ENCODE data around the gene RASA4B. TPM values are rescaled to one million over a fixed set of nuclear protein-coding genes. Genes with fewer than 3 reads are reported as not detected.

The RASA4B gene
- total and polyA plus RNA-seq, 9 of the 15 experiments (the other 6 are each of a cell fraction or from before 2014, with no cell fraction given): 0.01 to 2.9 (median 1.5) TPM; not detected in 1

- TF ChIP-seq NELFE (IDR thresholded peaks at IDR 0.05; ENCODE audit: insufficient read depth, insufficient read length) (no peak), NFYB (IDR thresholded peaks at IDR 0.05; ENCODE audit: extremely low read depth, insufficient read length) (no peak), OTX1 (CRISPR knock-in tag; IDR thresholded peaks at IDR 0.05) (peak; percentile 53; the same call in 1 of the 2 replicates), ASH1L (IDR thresholded peaks at IDR 0.05; ENCODE audit: borderline replicate concordance, low read depth, partially characterized antibody) (no peak), XRCC3 (IDR thresholded peaks at IDR 0.05) (no peak), ZNF766 (CRISPR knock-in tag; conservative IDR thresholded peaks at IDR 0.05) (no peak), SMARCA5 (IDR thresholded peaks at IDR 0.05) (0 out of 2 replicates have a peak, but pooled peaks have one; percentile 59), ZNF354B (CRISPR knock-in tag; IDR thresholded peaks at IDR 0.05) (no peak)
Observed at GRCh38 chr7:102439963-102440795, 77.4 kb downstream of the RASA4B start (continued).

DNA sequence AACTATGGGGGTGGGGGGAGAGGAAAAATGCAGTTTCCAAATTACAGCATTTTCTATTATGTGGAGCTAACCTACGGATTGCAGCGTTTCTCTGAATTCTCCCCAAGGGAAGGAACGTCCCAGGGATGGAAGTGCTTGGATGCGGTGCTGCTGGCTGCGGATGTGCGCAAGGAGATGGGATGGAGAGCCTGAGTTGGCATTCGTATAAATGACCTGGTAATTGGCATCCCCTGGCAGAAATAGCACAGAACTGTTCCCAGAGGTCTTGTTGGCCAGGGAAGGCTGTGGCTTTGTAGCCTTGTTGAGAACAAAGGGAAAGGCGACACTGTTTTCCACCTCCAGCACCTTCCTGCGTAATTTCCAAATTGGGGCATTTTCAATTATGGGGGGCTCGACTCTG lies 81.5 kb downstream of the RASA4B start:
- ChIA-PET POLR2A (no interaction called here), CTCF (ENCODE audit: low intra/inter-chr PET ratio) (no interaction called here)
- intact Hi-C loops (cut with micrococcal nuclease) (no loop called here), in situ Hi-C loops (cut with MboI) (no loop called here)
- Histone ChIP-seq H3K9me3 (replicated peaks; ENCODE audit: control insufficient read depth, insufficient read depth, low read depth, low read length) (no peaks in the 10 kb centered on the region), H3K9me1 (ENCODE audit: control insufficient read depth, insufficient read depth, low read length) (no peaks in the 10 kb centered on the region), H2AFZ (ENCODE audit: low read depth, low read length) (no peak overlapping the region), H3K27ac (ENCODE audit: extremely low read depth, low read depth, low read length) (no peak overlapping the region), H3K4me1 (replicated peaks in 1 of 2; ENCODE audit: control insufficient read depth in 2 of 2, insufficient read depth in 2 of 2, low read length in 2 of 2) (peaks cover 31 to 53% of the 10 kb centered on the region in 2 experiments), H3K4me3 (no peak overlapping the region), H3K36me3 (ENCODE audit: control insufficient read depth, insufficient read depth, low read length) (peaks cover 15% of the 10 kb centered on the region; the same call in 1 of the 3 replicates), H3K4me2 (ENCODE audit: insufficient read depth, low read length) (no peak overlapping the region), H3K79me2 (ENCODE audit: control insufficient read depth, insufficient read depth, low read length) (peaks cover 9% of the 10 kb centered on the region), H3K9ac (ENCODE audit: insufficient read depth in 1 of 2, low read depth in 2 of 2, low read length in 2 of 2) (peak overlapping the region in 1 of 2 experiments; percentile 68; a peak in 1 of 4 replicates), H3K27me3 (ENCODE audit: control insufficient read depth in 2 of 2, insufficient read depth in 2 of 2, low read length in 2 of 2) (no peaks in the 10 kb centered on the region; a peak in 1 of 5 replicates), H4K20me1 (replicated peaks; ENCODE audit: control insufficient read depth, insufficient read depth, low read length) (no peaks in the 10 kb centered on the region)
- ATAC-seq (no peak), DNase-seq (ENCODE audit: extremely low read depth in 1 of 4, low spot score in 3 of 4) (no peak), FAIRE-seq (no peak)
- 77% methylated on average over 10 of the region's 10 CpGs for WGBS (ENCODE audit: insufficient coverage, low coverage, missing lambda C conversion rate)
- TSS peak; percentile 48 for BruUV-seq (replicated peaks)
- TF ChIP-seq IRF2 (CRISPR knock-in tag; IDR thresholded peaks at IDR 0.05) (no peak), XRCC5 (IDR thresholded peaks at IDR 0.05; ENCODE audit: low read depth, low read length) (no peak), ZNF354B (CRISPR knock-in tag; IDR thresholded peaks at IDR 0.05) (no peak), SRSF7 (optimal IDR thresholded peaks at IDR 0.05; ENCODE audit: low read depth, low read length) (no peak), ZZZ3 (IDR thresholded peaks at IDR 0.05) (no peak), PHTF2 (CRISPR knock-in tag; IDR thresholded peaks at IDR 0.05) (no peak), KDM1A (IDR thresholded peaks at IDR 0.05) (no peak), KLF1 (tag; IDR thresholded peaks at IDR 0.05) (no peak), SIN3B (IDR thresholded peaks at IDR 0.05; ENCODE audit: low read depth) (no peak), CBFA2T2 (conservative IDR thresholded peaks at IDR 0.05) (no peak), SRF (CRISPR knock-in tag; IDR thresholded peaks at IDR 0.05) (no peak), ZSCAN29 (IDR thresholded peaks at IDR 0.05) (no peak)
- TF ChIP-seq, protein P1, sequence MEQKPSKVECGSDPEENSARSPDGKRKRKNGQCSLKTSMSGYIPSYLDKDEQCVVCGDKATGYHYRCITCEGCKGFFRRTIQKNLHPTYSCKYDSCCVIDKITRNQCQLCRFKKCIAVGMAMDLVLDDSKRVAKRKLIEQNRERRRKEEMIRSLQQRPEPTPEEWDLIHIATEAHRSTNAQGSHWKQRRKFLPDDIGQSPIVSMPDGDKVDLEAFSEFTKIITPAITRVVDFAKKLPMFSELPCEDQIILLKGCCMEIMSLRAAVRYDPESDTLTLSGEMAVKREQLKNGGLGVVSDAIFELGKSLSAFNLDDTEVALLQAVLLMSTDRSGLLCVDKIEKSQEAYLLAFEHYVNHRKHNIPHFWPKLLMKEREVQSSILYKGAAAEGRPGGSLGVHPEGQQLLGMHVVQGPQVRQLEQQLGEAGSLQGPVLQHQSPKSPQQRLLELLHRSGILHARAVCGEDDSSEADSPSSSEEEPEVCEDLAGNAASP (IDR thresholded peaks at IDR 0.05): no peak
- TF ChIP-seq, protein P2, sequence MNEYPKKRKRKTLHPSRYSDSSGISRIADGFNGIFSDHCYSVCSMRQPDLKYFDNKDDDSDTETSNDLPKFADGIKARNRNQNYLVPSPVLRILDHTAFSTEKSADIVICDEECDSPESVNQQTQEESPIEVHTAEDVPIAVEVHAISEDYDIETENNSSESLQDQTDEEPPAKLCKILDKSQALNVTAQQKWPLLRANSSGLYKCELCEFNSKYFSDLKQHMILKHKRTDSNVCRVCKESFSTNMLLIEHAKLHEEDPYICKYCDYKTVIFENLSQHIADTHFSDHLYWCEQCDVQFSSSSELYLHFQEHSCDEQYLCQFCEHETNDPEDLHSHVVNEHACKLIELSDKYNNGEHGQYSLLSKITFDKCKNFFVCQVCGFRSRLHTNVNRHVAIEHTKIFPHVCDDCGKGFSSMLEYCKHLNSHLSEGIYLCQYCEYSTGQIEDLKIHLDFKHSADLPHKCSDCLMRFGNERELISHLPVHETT (CRISPR knock-in tag; conservative IDR thresholded peaks at IDR 0.05 in 1 of 2, IDR thresholded peaks at IDR 0.05 in 1 of 2): no peak
